ENCODE measurements around the gene MCRIP1.

DNA sequence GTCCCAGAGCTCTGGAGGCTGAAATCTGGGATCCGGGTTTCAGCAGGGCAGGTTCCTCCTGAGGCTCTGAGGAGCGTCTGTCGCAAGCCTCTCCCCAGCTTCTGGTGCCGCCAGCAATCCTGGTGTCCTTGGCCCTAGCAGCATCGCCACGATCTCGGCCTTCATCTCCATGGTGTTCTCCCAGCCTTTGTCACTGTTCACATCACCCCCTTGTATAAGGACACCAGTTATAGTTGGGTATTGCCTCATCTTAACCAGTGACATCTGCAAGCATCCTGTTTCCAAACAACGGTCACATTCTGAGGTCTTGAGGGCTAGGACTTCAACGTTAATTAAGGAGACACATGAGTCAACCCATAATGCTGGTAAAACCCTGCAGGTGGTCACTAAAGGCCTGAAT lies 4.5 kb upstream of the MCRIP1 start:
- no peak for TF ChIP-seq ATF7 (IDR thresholded peaks at IDR 0.05; ENCODE audit: low read depth)
- TF ChIP-seq FOXK2 (IDR thresholded peaks at IDR 0.05) = no peak
- TF ChIP-seq, protein P1, sequence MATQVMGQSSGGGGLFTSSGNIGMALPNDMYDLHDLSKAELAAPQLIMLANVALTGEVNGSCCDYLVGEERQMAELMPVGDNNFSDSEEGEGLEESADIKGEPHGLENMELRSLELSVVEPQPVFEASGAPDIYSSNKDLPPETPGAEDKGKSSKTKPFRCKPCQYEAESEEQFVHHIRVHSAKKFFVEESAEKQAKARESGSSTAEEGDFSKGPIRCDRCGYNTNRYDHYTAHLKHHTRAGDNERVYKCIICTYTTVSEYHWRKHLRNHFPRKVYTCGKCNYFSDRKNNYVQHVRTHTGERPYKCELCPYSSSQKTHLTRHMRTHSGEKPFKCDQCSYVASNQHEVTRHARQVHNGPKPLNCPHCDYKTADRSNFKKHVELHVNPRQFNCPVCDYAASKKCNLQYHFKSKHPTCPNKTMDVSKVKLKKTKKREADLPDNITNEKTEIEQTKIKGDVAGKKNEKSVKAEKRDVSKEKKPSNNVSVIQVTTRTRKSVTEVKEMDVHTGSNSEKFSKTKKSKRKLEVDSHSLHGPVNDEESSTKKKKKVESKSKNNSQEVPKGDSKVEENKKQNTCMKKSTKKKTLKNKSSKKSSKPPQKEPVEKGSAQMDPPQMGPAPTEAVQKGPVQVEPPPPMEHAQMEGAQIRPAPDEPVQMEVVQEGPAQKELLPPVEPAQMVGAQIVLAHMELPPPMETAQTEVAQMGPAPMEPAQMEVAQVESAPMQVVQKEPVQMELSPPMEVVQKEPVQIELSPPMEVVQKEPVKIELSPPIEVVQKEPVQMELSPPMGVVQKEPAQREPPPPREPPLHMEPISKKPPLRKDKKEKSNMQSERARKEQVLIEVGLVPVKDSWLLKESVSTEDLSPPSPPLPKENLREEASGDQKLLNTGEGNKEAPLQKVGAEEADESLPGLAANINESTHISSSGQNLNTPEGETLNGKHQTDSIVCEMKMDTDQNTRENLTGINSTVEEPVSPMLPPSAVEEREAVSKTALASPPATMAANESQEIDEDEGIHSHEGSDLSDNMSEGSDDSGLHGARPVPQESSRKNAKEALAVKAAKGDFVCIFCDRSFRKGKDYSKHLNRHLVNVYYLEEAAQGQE (IDR thresholded peaks at IDR 0.05; ENCODE audit: low read depth, low read length) = no peak
- TF ChIP-seq, protein P2, sequence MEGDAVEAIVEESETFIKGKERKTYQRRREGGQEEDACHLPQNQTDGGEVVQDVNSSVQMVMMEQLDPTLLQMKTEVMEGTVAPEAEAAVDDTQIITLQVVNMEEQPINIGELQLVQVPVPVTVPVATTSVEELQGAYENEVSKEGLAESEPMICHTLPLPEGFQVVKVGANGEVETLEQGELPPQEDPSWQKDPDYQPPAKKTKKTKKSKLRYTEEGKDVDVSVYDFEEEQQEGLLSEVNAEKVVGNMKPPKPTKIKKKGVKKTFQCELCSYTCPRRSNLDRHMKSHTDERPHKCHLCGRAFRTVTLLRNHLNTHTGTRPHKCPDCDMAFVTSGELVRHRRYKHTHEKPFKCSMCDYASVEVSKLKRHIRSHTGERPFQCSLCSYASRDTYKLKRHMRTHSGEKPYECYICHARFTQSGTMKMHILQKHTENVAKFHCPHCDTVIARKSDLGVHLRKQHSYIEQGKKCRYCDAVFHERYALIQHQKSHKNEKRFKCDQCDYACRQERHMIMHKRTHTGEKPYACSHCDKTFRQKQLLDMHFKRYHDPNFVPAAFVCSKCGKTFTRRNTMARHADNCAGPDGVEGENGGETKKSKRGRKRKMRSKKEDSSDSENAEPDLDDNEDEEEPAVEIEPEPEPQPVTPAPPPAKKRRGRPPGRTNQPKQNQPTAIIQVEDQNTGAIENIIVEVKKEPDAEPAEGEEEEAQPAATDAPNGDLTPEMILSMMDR (IDR thresholded peaks at IDR 0.05 in 2 of 3, conservative IDR thresholded peaks at IDR 0.05 in 1 of 3; ENCODE audit: control insufficient read depth in 2 of 3, extremely low read depth in 1 of 3, insufficient read depth in 1 of 3, low read depth in 3 of 3, low read length in 3 of 3) = no peak
- TF ChIP-seq, protein P3, sequence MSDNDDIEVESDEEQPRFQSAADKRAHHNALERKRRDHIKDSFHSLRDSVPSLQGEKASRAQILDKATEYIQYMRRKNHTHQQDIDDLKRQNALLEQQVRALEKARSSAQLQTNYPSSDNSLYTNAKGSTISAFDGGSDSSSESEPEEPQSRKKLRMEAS (IDR thresholded peaks at IDR 0.05; ENCODE audit: low read depth, low read length) = no peak
- no peak for TF ChIP-seq POLR2A (IDR thresholded peaks at IDR 0.05; ENCODE audit: low read depth, low read length)
- no peak for TF ChIP-seq ZNF274 (IDR thresholded peaks at IDR 0.05; ENCODE audit: insufficient read depth, insufficient read length)
- no peak for TF ChIP-seq SRF (IDR thresholded peaks at IDR 0.05; ENCODE audit: low read depth in 2 of 2, low read length in 2 of 2)
- TF ChIP-seq EZH2 (IDR thresholded peaks at IDR 0.05; ENCODE audit: borderline replicate concordance, control insufficient read depth, low read depth, low read length) = no peak
- no peak for TF ChIP-seq RCOR1 (conservative IDR thresholded peaks at IDR 0.05; ENCODE audit: low read depth, low read length)
- TF ChIP-seq EP300 (IDR thresholded peaks at IDR 0.05; ENCODE audit: borderline replicate concordance in 1 of 2, control insufficient read depth in 1 of 2, low read depth in 2 of 2, low read length in 2 of 2) = no peak
